ENCODE results near the gene SOX18.

Gene SOX18

DNA sequence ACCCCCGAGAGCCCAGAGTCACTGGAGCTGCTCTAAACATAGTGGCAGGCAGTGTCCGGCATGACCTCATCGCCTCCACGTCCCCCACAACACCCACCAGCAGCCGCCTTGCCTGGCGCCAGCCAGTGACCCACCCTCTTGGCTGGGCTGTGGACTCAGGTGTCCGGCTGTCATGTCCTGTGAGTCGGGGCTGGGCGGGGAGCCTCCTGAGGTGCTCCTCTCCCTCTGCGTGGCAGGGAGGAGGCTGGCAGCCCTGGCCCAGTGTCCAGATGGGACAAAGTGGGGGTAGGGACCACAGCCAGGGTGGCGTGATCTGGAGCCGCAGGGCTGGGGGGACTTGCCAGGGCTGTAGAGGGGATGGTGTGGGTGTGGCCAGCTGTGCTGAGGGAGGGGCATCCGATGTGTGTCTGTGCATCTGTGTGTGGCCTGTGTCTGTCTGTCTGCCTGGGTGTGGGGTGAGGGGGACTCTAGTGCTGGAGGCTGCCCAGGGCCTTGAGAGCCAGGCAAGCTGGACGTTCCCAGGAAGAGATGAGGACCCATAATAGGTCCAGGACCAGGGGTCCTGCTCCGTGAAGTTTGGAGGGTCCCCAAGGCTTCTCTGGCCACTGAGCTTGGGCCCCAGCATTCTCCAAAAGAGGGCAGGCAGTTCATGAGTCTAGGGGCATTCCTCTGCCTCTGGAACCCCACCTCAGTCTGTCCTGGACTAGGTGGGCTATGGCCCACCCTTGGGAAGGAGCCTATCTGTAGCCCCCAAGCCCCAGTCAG is 2.3 kb upstream of the SOX18 start:
- no peak for DNase-seq

DNA sequence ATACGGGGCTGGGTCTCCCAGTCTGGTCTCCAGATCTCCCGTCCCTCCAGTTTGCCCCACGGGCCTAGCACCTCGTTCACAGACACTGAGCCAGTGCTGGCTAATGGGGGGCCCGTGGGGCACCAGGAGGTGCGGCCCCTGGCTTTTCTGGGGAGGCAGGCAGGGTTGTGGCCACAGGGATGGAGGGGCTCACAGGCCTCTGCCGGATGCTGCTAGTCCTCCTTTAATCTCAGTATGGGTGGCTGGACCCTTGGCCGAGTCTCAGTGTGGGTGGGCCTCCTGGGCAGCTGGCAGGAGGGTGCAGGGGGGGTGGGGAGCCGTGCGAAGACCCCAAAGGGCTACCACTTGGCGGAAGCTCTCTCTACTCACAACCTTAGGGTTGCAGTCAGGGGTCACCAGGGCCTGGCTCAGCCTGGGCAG is 1.6 kb upstream of the SOX18 start:
- DNase-seq = no peak

DNA sequence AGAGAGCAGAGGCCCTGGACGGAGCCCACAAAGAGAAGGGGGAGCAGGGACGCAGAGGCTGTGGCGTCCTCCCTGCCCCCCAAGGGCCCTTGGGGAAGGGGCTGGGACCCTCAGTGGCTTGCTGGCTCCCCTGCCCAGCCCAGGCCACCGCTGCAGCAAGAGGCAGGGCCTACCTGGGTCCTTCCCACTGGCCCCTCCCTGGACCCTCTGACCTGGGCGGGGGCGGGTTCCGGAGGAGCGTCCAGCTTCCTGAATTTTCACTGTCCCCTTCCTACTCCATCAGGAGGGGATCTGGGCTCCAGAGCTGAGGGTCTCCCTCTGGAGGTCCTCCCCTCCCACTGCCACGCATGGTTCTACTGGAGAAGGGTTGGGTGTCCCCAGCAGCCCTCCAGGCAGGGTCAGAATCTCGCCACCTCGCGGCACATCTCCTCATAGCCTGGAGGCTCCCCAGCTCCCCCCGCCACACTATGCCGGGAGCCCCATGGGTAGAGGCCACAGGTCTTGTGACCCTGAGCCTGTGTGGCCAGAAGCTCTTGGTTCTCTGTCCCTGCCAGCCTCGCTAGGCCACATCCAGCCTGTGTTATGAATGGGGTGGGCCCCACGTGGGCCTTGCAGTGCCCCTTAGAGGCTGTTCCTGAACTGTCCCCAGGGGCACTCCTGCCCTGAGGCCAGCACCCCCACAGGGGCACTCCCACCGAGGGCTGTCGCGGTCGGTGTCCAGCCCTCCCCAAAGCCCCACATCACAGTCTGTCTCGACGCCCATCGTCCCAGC is 1.0 kb upstream of the SOX18 start:
- DNase-seq = no peak

DNA sequence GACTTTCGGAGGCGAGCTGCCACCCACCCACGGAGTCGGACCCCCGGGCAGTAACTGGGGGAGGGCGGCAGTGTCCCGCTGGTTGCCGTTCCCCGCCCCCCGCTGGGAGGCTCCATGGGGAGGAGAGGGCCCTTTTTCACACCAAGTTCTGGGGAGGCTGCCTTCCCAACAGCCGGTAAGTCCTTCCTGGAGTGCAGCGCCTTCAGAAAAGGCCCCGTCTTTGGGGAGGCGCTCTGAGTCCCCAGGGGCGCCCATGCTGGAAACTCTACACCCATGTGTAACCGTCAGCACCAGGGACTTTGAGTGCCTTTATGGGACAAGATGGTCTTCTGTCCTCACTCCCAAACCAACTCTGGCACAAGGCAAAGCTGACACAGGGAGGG is 430 bp upstream of the SOX18 start:
- DNase-seq = no peak

DNA sequence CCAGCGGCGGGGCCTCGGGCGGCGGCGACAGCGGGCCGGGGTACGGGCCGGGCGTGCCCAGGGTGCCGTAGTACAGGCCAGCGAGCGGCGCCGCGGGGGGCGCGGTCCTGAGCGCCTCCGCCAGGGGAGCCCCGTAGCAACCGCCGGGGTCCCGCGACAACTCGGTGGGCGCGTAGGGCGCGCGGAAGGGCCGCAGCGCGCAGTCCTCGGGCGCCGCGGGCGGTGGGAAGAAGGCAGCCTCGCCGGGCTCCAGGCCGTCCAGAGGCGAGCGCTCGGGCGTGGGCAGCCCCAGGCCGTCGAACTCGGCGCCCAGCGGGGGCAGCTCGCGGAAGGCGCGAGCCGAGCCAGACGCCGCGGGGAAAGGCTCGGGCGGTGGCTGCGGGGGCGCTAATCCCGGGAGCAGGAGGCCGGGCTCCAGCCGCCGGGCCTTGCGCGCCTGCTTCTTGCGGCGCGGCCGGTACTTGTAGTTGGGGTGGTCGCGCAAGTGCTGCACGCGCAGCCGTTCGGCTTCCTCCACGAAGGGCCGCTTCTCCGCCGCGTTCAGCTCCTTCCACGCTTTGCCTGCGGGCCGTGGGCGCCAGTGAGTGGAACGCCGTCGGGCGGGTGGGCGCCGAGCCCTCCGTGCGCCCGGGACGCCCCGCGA is 916 bp downstream of the SOX18 start:
- DNase-seq = no peak

DNA sequence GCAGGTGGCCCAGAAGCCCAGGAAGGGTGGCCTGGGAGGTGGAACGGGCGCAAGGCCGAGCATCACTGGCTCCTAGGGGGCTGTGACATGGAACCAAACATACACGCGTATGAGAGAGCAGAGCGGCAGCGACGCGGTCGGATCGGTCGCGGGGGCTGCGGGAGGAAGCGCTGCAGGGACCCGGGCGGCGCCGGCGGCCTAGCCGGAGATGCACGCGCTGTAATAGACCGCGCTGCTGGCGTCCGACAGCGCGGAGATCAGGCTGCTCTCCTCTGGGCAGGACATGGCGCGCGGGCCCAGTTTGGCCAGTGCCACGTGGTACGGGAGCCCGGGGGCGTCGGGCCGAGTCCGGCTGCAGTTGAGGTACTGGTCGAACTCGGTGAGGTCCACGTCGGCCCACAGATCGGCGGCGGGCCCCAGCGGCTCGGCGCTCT is 1.5 kb downstream of the SOX18 start:
- DNase-seq = no peak

DNA sequence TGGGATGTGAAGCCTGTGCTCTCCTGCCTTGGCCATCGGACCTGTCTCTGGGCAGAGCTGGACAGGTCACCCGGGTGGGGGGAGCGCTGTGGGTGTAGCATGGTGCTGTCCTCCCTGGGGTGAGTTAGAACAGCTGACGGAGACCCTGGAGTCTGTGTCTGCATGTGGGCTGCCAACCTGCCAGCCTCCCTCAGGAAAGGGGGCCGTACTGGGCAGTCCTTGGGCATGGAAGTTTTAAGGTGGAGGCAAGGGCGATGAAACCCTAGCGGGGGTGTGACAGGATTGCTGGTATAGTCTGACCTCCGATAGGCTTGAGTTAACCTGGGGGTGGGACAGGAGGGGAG is 2.4 kb downstream of the SOX18 start:
- no peak for DNase-seq

DNA sequence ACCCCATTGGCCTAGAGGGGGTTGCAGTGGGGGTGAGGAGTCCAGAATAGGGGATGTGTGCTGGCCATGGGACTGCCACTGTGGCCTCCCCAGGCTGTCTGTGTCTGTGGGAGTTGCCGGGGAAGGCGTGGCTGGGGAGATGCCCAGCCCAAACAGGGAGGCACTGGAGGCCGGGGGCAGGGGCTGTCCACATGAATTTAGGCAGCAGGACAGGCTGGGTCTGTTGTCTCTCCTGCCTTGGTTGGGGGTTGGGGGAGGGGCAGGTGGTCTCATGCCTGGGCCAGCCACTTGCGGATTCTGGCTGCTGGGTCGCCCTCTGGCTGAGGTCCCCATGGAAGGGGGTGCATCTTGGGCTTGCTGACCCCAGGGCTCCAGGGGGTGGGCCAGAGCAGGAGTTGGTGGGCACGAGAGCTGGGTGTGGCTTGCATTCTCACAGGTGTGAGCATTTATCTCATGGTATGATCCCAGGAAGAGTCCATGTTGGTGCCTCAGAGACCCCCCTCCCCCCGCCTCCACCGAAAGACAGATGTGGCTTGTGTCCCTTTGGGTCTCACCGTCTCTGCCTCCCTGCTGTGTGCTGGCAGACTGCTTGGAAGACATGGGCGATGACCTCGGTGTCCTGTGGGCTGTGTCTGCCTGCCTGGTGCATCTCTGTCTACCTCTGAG is 4.0 kb downstream of the SOX18 start:
- no peak for DNase-seq

DNA sequence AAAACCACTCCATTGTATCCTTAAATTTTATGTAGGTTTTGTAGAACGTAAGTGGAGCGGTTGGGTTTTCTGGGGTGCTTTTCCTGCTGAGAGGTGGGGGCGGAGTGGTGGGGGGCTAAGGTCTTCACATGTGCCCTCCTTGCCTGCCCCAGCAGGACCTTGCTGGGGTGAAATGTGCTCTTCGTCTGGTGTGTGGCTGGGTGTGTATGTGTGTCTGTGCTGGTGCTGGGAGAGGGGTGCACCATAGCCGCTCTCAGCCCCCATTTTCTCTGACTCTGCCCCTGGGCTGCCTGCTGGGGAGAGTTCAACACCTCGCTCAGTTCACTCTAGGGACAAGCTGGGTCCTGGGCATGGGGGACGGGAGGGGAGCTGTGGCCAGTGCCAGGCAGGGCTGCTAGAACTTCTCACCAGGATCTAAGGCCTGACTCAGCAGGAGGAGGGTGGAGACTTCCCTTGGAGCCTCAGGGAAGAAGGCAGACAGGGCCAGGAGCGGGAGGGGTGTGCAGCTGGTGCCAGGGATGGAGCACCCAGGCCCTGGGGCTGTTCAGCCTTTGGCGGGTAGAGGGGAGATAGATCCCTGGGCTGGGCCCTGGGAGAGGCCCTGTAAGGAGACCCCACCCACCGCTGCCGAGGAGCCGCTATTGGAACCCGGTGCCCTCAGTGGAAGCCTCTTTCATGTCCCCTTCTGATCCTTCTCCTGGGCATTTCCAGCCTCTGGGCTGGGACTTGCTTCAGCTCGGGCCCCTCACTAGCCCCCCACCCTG is 4.8 kb downstream of the SOX18 start:
- DNase-seq = no peak

DNA sequence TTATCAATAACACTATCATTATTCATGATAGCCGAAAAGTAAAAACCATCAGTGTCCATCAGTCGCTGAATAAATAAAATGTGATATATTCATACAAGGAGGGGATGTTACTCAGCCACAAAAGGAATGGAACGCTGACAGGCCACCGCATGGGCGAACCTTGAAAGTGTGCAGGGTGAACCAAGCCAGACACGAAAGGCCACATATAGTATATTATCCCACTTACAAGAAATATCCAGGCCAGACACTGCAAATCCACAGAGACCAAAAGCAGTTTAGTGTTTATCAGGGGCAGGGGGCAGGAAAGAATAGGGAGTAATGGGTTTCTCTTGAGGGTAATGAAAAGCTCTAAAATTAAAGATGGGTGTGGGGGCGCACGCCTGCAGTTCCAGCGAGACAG is 5.7 kb downstream of the SOX18 start:
- no peak for DNase-seq

DNA sequence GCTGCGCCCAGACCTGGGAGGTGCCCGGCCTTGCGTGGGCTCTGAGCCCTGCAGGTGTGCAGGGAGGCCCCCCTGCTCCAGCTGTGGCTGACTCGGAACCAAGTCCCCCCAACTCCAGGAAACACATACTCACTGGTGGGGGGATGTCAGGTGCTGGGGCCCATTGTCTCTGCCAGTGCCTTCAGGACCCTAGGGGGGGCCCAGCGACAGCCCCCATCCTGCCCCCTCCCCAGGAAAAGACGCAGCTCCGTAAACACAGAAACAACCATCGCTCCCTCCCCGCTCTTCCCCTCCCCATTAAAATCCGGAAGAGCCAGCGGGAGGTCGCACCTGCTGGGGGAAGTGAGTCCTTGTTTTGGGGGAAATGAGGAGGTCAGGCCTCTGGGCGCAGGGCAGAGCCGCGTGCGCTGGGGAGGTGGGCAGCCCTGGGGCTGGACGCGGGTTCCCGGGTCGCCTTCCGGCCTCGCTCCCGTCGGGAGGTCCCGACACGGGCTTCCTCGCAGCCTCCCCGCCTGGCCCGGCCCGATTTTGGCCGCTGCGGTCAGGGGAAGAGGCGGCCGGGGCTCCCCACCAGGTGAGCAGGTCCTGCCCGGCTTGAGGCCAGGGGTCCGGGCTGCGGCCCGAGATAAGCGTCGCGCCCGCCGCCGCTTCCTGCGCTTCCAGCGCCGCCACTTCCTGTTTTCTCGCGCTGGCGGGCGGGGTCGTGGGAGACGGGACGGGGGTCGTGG is 7.2 kb downstream of the SOX18 start:
- no peak for DNase-seq

DNA sequence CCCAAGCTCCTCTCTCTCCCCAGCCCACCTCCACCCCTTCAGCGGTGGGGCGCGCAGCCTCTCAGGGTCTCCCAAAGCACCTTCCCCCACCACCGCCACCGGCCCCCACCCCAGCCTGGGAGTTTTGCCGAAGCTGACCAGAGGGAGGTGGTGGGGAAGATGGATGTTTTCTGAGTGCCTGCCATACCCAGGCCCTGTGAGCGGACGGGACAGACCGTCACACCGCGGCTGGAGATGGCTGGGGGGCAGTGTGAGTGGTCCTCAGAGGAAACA is 7.7 kb downstream of the SOX18 start:
- DNase-seq = no peak

DNA sequence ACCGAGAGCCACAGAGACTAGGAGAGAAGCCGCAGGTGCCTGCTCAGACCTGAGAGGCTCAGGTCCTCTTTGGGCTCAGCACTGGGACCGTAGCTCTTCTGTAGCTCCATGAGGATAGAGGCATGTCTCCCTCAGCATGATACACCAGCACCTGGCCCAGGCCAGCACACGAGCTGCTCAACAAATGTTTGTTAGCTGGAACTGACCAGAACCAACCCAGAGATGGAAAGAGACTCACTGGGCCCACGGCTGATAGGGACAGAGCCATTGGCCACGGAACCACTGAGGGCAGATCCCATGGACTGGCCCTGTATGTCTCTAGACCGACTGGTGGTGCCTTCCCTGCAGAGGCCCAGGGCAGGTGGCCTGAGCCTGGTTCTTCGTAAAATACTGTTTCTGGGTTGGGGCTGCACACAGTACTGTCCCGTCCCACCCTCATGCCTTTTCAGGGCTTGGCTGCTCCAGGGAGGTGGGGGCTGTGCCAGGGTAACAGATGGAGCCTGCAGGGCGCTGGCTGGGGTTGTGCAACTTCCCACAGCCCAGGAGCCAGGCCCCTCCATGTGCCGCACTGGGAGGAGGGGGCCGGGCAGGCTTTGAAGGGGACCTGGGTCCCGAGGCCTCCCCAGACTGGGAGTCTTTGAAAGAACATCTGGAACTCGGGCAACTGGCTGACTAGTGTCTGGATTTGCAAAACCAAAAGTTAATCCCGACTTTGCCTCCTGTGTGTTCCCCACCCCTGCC is 8.2 kb downstream of the SOX18 start:
- no peak for DNase-seq

DNA sequence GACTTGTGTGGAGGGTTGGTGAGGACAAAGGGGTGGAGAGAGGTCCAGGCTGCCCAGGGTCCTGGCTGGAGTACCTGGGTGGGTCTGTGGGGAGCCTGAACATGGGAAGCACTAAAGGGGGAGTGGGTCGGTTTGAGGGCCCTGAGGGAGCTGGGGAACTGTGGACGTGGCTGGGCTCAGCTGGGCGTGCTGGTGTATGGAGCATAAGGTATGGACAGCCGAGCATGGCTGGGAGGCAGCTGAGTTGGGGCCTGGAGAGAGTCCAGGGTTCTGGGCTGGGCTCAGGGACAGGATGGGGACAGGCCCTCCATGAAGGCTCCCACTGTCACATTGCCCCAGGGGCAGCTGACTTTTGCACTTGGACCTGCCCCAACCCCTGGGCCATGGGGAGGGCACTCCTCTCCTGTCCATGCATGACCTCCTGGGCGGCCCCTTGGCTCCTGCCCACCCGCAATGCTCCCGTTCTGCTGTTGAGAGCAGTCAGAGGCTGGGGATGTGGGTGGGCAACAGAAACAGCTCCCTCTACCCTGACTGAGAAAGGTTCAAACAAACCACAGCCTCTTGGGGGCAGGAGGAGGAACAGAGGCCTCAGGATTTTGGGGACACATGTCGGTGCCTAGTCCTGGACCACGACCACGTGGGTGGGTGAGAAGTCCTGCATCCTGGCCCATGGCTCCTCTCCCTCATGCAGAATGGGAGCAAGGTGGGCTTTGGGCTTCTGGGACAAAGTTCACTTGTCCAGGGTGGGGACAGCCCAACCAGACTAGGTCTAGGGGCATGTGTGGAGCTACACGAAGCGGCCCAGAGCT is 9.0 kb downstream of the SOX18 start:
- no peak for DNase-seq

DNA sequence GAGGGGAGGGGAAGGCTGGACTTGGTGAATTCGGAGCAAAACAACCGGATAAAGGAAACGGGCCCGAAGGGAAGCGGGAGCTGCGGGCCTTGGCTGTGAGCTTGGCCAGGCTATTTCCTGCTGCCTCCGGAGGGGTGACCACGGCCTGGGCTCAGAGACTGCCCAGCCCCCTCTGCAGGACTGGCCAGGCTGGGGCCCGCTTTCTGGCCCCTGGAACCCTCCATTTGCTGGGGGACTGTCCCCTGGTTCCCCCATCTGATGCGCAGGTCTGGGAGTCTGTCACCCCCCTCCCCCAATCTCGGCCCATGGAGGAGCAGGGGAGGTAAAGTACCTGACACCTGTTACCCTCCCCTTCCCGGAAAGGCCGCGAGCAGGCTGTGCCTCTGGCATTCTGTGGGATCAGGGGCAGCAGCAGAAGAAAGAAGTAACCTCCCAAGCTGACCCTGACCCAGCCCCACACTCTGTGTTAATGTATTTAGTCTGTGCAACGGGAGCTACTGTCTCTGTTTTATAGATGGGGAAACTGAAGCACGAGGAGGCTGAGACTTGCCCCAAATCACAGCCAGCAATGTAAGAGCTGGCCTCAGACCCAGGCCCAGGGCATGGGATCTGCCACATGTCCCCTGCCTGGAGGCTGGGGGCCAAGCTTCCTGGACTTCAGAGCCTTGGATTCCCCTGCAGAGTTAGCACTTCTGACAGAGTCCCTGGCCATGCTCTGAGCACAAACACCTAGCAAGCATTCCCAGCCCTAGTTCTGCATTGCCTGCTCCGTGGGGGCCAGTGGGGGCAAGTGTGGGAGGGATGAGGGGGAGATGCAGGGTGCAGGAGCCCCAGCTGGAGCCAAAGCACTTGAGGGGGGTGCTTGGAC is 9.9 kb downstream of the SOX18 start:
- no peak for DNase-seq

DNA sequence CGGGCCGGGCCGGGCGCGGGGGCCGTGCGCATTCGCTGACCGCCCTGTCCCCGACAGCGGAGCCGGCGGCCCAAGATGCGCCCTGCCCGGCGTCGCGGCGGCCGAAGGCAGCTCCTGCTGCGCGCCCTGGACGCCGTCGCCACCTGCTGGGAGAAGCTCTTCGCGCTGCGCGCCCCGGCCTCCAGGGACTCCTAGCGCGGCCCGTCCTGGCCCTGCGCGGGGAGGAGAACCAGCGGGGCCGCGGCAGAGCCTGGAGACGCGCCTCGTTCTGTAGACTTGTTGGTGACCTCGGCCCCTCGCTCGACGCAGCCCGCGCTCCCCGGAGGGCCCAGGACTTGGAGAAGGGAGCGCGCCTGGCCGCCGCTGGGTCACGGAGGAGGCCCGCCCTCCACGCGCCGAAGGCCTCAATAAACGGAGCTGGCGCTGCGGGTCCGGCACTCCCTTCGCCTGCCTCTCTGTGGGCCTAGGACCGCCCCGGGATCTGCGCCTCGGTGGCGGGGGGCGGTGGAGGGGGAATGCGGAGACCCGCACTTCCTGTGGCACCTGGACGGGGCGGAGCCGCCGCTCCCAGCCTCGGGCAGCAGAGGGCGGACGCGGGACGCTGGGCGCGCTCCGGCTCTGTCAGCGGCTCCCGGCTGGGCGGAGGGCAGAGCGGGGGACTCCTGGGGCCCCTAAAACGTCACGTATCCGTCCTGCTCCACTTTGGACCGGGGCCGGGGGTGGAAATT is 10.7 kb downstream of the SOX18 start:
- DNase-seq = peak; percentile 49 to 64

DNA sequence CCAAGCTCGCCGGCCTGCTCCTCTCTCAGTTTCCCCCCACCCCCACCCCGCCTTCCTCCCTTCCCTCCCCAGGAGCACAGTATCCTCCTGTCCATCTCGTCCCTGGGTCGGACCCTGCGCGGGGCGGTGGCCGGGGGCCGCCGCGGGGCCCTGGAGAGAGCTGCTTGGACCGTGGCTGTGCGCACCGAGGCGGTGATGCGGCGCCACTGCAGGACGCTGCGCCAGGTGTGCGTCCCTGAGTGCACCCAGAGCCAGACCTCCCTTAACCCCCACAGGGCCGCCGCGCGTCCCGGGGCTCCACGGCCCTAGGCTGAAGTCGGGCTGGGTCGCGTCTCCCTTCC is 11.2 kb downstream of the SOX18 start:
- DNase-seq = no peak

DNA sequence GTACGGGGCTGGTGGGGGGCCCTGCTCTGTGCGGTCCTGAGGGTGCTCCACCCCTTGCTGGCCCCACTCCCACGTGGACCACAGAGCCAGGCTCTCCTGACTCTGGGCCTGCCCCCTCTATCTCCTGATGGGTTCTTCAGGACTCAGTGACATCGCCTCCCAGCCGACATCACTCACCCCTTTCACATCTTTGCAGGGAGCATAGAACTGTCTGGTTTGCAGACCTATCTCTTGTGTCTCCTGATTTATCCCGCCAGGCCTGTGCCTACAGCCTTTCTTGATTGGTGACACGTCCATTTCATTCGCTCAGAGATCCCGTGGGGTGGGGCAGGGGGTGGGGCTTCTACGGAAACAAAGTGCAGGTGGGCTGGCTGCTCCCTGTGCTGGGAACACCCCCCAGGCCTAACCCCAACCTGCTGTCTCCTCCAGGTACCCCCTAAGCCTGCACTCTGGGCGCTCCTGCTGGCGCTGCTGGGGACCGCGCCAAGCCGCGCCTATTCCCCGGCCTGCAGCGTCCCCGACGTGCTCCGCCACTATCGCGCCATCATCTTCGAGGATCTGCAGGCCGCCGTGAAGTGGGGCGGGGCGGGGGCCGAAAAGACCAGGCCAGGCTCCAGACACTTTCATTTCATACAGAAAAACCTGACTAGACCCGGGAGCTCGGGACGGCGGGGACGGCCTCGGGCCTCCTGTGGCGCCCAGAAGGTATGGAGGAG is 11.8 kb downstream of the SOX18 start:
- DNase-seq = no peak

DNA sequence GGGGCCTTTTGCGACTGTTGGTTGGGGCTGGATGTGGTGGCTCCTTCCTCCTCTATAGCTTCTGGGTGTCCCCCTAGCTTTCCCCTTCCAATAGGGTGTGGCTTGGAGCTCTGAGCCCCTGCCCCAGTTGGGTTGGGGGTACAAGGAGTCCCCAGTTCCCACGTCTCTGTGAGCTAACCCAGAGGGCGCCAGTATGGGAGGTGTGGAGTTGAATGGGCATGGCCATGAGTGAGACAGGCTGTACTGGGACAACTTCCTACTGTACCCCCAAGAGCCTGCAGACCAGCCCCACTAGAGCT is 12.3 kb downstream of the SOX18 start:
- no peak for DNase-seq

Measured in NCI-H1930 (cell line).